WTC11 (cell line): ENCODE measurements around the gene PLXNA1. TPM values are rescaled to one million over a fixed set of nuclear protein-coding genes. Genes with fewer than 3 reads are reported as not detected.

Experiments used
- ATAC-seq: fragments of 200-7000 bp; cut with Tn5 transposase; 2 replicates; pipeline ENCODE4 v1.10.0; 2021; ENCODE audit warnings: mild to moderate bottlenecking, moderate library complexity
- CTCF ChIA-PET: fragments of 300-600 bp; sonication (Branson Sonifier 250); formaldehyde crosslinking; loops from one replicate; lab custom pipeline; 2021; ENCODE audit warnings: antibody characterized with exemption; lab: Charles Lee
- POLR2A ChIA-PET: fragments of 350-600 bp; sonication (Branson Sonifier 250); formaldehyde crosslinking; loops from one replicate; lab custom pipeline; 2021; ENCODE audit warnings: antibody characterized with exemption; lab: Charles Lee
- DNase-seq: peaks from one replicate; pipeline ENCODE4 v3.0.0; 2021; ENCODE audit warnings: low spot score
- H3K27ac Mint-ChIP-seq: 2 replicates; pipeline ENCODE4 v1.8.0; 2021; ENCODE audit warnings: mixed read lengths
- H3K27me3 Mint-ChIP-seq: 2 replicates; pipeline ENCODE4 v1.8.0; 2021; ENCODE audit warnings: low read depth, mild to moderate bottlenecking, moderate library complexity, mixed read lengths
- H3K36me3 Mint-ChIP-seq: 2 replicates; pipeline ENCODE4 v1.8.0; 2021; ENCODE audit warnings: mixed read lengths
- H3K4me1 Mint-ChIP-seq: 2 replicates; pipeline ENCODE4 v1.8.0; 2022; ENCODE audit warnings: mixed read lengths
- H3K4me3 Mint-ChIP-seq: 2 replicates; pipeline ENCODE4 v1.8.0; 2021; ENCODE audit warnings: mild to moderate bottlenecking, moderate library complexity, mixed read lengths
- H3K9me3 Mint-ChIP-seq: 2 replicates; pipeline ENCODE4 v1.8.0; 2021; ENCODE audit warnings: mixed read lengths
- AR ChIP-seq: fragments of 250-450 bp; sonication (Bioruptor Pico); IDR thresholded peaks from 2 replicates; pipeline ENCODE4 v1.9.0; 2021; ENCODE audit warnings: mild to moderate bottlenecking
- ARID4B ChIP-seq: sonication (generic); formaldehyde crosslinking; IDR thresholded peaks from 2 replicates; pipeline ENCODE4 v1.8.0; 2023; ENCODE audit warnings: missing genetic modification reagents, mild to moderate bottlenecking, borderline replicate concordance
- ATF1 ChIP-seq: sonication (generic); formaldehyde crosslinking; IDR thresholded peaks from 2 replicates; pipeline ENCODE4 v1.8.1; 2023; ENCODE audit warnings: mild to moderate bottlenecking, moderate library complexity, missing genetic modification reagents
- EMX1 ChIP-seq: fragments of 250-450 bp; sonication (Bioruptor Pico); IDR thresholded peaks from 2 replicates; pipeline ENCODE4 v1.8.0; 2021; ENCODE audit warnings: mild to moderate bottlenecking
- FOXP1 ChIP-seq: sonication (generic); formaldehyde crosslinking; IDR thresholded peaks from 2 replicates; pipeline ENCODE4 v1.8.0; 2022; ENCODE audit warnings: missing genetic modification reagents, mild to moderate bottlenecking, moderate library complexity, borderline replicate concordance
- GRHL2 ChIP-seq: fragments of 250-450 bp; sonication (Bioruptor Pico); IDR thresholded peaks from 2 replicates; pipeline ENCODE4 v1.8.0; 2022; ENCODE audit warnings: mild to moderate bottlenecking, moderate library complexity; ENCODE audit not compliant: insufficient replicate concordance, severe bottlenecking
- IRF1 ChIP-seq: sonication (generic); formaldehyde crosslinking; IDR thresholded peaks from 2 replicates; pipeline ENCODE4 v1.8.0; 2023; ENCODE audit warnings: missing genetic modification reagents
- JUN ChIP-seq: sonication (generic); formaldehyde crosslinking; IDR thresholded peaks from 2 replicates; pipeline ENCODE4 v1.8.0; 2023; ENCODE audit warnings: mild to moderate bottlenecking, missing genetic modification reagents
- MXD4 ChIP-seq: fragments of 250-450 bp; sonication (Bioruptor Pico); IDR thresholded peaks from 2 replicates; pipeline ENCODE4 v1.8.0; 2021; ENCODE audit warnings: mild to moderate bottlenecking, moderate library complexity, borderline replicate concordance
- NFYB ChIP-seq: sonication (generic); formaldehyde crosslinking; conservative IDR thresholded peaks from 2 replicates; pipeline ENCODE4 v1.8.0; 2022; ENCODE audit warnings: low read depth, missing genetic modification reagents
- RORB ChIP-seq: fragments of 250-450 bp; sonication (Bioruptor Pico); IDR thresholded peaks from 2 replicates; pipeline ENCODE4 v1.9.0; 2021; ENCODE audit warnings: mild to moderate bottlenecking
- SMAD3 ChIP-seq: sonication (generic); formaldehyde crosslinking; IDR thresholded peaks from 2 replicates; pipeline ENCODE4 v1.8.0; 2022; ENCODE audit warnings: missing genetic modification reagents, mild to moderate bottlenecking, borderline replicate concordance
- STAT6 ChIP-seq: sonication (generic); formaldehyde crosslinking; conservative IDR thresholded peaks from 2 replicates; pipeline ENCODE4 v1.8.1; 2023; ENCODE audit warnings: mild to moderate bottlenecking, low read depth, missing genetic modification reagents, moderate library complexity
- TEAD4 ChIP-seq: sonication (generic); formaldehyde crosslinking; IDR thresholded peaks from 2 replicates; pipeline ENCODE4 v1.8.0; 2022; ENCODE audit warnings: mild to moderate bottlenecking, missing genetic modification reagents
- ZBTB21 ChIP-seq: sonication (generic); formaldehyde crosslinking; IDR thresholded peaks from 2 replicates; pipeline ENCODE4 v1.8.1; 2023; ENCODE audit warnings: mild to moderate bottlenecking, missing genetic modification reagents, borderline replicate concordance
- ZNF121 ChIP-seq: sonication (generic); formaldehyde crosslinking; IDR thresholded peaks from 2 replicates; pipeline ENCODE4 v1.8.0; 2023; ENCODE audit warnings: missing genetic modification reagents
- ZNF219 ChIP-seq: sonication (generic); formaldehyde crosslinking; IDR thresholded peaks from 2 replicates; pipeline ENCODE4 v1.8.0; 2023; ENCODE audit warnings: missing genetic modification reagents, mild to moderate bottlenecking, borderline replicate concordance
- ZNF232 ChIP-seq: sonication (generic); formaldehyde crosslinking; IDR thresholded peaks from 2 replicates; pipeline ENCODE4 v1.8.0; 2022; ENCODE audit warnings: mild to moderate bottlenecking, missing genetic modification reagents
- ZNF263 ChIP-seq: sonication (generic); formaldehyde crosslinking; IDR thresholded peaks from 2 replicates; pipeline ENCODE4 v1.8.1; 2022; ENCODE audit warnings: low read depth, mild to moderate bottlenecking, moderate library complexity, missing genetic modification reagents
- ZNF671 ChIP-seq: fragments of 250-450 bp; sonication (Bioruptor Pico); IDR thresholded peaks from 2 replicates; pipeline ENCODE4 v1.8.0; 2021; ENCODE audit warnings: mild to moderate bottlenecking
- total RNA-seq: library from RNA; stranded (reverse); gene quantifications from 3 replicates; pipeline ENCODE4 v1.2.3, GENCODE V29; 2021
- TF ChIP-seq, protein P1 (sequence below): sonication (generic); formaldehyde crosslinking; IDR thresholded peaks from 2 replicates; pipeline ENCODE4 v1.8.1; 2023; ENCODE audit warnings: mild to moderate bottlenecking, moderate library complexity, missing genetic modification reagents
- TF ChIP-seq, protein P2 (sequence below): fragments of 250-450 bp; sonication (Bioruptor Pico); IDR thresholded peaks from 2 replicates; pipeline ENCODE4 v1.8.0; 2021; ENCODE audit warnings: mild to moderate bottlenecking

The PLXNA1 gene
- total RNA-seq, 1 experiment from 2014 or later: 53.8 TPM

GRCh38 chr3:127008236-127008635 lies 25.3 kb downstream of the PLXNA1 start:
- Mint-ChIP-seq H3K4me1 (no peaks in the 10 kb centered on the region), H3K27ac (no peak overlapping the region), H3K36me3 (peaks cover 16% of the 10 kb centered on the region), H3K27me3 (no peaks in the 10 kb centered on the region), H3K9me3 (no peaks in the 10 kb centered on the region), H3K4me3 (no peak overlapping the region)
- DNase-seq (no peak), ATAC-seq (no peak)
- POLR2A ChIA-PET: no interaction called here
- TF ChIP-seq NFYB (CRISPR knock-in tag) (no peak), STAT6 (CRISPR knock-in tag) (no peak), IRF1 (no peak), FOXP1 (CRISPR knock-in tag) (no peak), ZNF121 (CRISPR knock-in tag) (no peak), ZNF219 (CRISPR knock-in tag) (no peak), TEAD4 (CRISPR knock-in tag) (no peak)
- TF ChIP-seq, protein P1, sequence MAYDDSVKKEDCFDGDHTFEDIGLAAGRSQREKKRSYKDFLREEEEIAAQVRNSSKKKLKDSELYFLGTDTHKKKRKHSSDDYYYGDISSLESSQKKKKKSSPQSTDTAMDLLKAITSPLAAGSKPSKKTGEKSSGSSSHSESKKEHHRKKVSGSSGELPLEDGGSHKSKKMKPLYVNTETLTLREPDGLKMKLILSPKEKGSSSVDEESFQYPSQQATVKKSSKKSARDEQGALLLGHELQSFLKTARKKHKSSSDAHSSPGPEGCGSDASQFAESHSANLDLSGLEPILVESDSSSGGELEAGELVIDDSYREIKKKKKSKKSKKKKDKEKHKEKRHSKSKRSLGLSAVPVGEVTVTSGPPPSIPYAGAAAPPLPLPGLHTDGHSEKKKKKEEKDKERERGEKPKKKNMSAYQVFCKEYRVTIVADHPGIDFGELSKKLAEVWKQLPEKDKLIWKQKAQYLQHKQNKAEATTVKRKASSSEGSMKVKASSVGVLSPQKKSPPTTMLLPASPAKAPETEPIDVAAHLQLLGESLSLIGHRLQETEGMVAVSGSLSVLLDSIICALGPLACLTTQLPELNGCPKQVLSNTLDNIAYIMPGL (CRISPR knock-in tag): no peak
- CTCF ChIA-PET: interaction anchor here (1.3 kb wide), 1 partner anchor 447 kb away, joined by 3 read pairs; no protein-coding TSS in a partner anchor

DNA sequence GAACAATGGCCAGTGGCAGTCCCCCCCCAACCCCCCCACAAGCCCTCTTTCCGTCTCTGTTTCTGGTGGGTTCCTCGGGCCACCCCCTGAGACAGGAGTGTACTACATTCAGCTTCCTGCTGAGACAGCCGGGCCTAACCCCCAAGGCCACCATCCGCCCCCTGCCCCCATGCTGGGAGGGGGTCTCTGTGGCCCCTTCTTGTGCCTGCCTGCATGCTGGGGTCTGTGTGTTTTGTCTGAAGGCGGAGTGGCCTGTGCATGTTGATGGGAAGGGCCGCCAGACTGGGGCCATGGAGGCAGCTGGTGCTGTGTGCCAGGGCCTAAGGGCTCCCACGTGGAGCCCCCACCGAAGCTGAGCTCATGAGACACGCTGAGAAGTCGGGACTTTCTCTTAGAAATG lies 26.6 kb downstream of the PLXNA1 start:
- ChIA-PET POLR2A (no interaction called here), CTCF (no interaction called here)
- no peak overlapping the region for H3K4me3 Mint-ChIP-seq
- peaks cover 20% of the 10 kb centered on the region; the same call in 1 of the 2 replicates for H3K36me3 Mint-ChIP-seq
- DNase-seq (no peak), ATAC-seq (no peak)
- H3K9me3 Mint-ChIP-seq: no peaks in the 10 kb centered on the region
- peak overlapping the region; percentile 63 for H3K27ac Mint-ChIP-seq
- no peaks in the 10 kb centered on the region for H3K4me1 Mint-ChIP-seq
- H3K27me3 Mint-ChIP-seq: no peaks in the 10 kb centered on the region
- TF ChIP-seq ZNF263 (CRISPR knock-in tag): no peak
- TF ChIP-seq ATF1 (CRISPR knock-in tag): no peak
- no peak for TF ChIP-seq ZNF232 (CRISPR knock-in tag)
- no peak for TF ChIP-seq ZBTB21 (CRISPR knock-in tag)
- no peak for TF ChIP-seq SMAD3 (CRISPR knock-in tag)
- no peak for TF ChIP-seq RORB (CRISPR knock-in tag)
- TF ChIP-seq EMX1 (CRISPR knock-in tag): no peak
- TF ChIP-seq JUN (CRISPR knock-in tag): no peak
- no peak for TF ChIP-seq MXD4 (CRISPR knock-in tag)
- TF ChIP-seq AR (CRISPR knock-in tag): no peak
- TF ChIP-seq ARID4B: no peak
- TF ChIP-seq ZNF671 (CRISPR knock-in tag): no peak
- no peak for TF ChIP-seq GRHL2 (CRISPR knock-in tag)
- TF ChIP-seq, protein P2, sequence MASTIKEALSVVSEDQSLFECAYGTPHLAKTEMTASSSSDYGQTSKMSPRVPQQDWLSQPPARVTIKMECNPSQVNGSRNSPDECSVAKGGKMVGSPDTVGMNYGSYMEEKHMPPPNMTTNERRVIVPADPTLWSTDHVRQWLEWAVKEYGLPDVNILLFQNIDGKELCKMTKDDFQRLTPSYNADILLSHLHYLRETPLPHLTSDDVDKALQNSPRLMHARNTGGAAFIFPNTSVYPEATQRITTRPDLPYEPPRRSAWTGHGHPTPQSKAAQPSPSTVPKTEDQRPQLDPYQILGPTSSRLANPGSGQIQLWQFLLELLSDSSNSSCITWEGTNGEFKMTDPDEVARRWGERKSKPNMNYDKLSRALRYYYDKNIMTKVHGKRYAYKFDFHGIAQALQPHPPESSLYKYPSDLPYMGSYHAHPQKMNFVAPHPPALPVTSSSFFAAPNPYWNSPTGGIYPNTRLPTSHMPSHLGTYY (CRISPR knock-in tag): no peak
